Stimulated activated CD4-positive, alpha-beta T cell treated with anti-CD3 and anti-CD28 coated beads, Interleukin-1b, Interleukin-23, amount 100 ng/mL, for 4 hours (primary cell): ENCODE measurements around the gene CAPN15.

Experiments
- DNase-seq, 2 donors: peaks; one replicate each; pipeline ENCODE4 v3.0.0-alpha.2; 2020; ENCODE audit warnings: low read depth in 2 of 2

CAPN15 gene

DNA sequence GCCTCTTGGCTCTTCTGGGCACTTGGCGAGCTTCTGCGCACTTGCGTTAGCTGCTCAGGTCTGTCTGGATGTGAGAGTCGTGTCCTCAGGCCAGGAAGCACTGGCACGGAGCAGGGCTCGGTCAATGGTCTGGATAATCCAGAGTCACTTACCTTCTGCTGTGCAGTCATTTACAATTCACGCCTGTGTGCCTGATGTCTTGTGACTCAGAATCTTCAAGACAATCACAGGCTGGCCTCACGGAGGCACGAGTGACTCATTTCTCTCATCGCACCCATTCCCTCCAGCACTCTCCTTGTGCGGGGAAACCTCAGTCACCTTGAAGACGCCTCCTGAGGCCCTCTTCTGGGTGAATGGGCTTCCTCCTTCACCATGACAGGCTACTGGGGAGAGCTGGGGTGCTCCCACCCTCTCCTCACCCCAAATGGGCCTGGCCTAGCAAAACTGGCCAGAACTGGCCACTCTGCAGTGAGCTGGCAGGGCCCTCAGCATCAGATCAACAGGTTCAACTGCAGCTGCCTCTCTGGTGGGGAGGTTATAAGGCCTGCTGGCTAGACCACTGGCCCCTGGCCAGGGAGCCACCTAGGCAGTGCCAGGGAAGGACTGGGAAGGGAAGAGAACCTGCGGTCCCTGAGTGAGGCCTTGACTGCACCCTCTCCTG, 1.9 kb upstream of the CAPN15 start:
- DNase-seq = peak; percentile 49 to 68

- no peak for DNase-seq
These were observed 1.1 kb upstream of the CAPN15 start for GRCh38 chr16:526181-527014.

DNA sequence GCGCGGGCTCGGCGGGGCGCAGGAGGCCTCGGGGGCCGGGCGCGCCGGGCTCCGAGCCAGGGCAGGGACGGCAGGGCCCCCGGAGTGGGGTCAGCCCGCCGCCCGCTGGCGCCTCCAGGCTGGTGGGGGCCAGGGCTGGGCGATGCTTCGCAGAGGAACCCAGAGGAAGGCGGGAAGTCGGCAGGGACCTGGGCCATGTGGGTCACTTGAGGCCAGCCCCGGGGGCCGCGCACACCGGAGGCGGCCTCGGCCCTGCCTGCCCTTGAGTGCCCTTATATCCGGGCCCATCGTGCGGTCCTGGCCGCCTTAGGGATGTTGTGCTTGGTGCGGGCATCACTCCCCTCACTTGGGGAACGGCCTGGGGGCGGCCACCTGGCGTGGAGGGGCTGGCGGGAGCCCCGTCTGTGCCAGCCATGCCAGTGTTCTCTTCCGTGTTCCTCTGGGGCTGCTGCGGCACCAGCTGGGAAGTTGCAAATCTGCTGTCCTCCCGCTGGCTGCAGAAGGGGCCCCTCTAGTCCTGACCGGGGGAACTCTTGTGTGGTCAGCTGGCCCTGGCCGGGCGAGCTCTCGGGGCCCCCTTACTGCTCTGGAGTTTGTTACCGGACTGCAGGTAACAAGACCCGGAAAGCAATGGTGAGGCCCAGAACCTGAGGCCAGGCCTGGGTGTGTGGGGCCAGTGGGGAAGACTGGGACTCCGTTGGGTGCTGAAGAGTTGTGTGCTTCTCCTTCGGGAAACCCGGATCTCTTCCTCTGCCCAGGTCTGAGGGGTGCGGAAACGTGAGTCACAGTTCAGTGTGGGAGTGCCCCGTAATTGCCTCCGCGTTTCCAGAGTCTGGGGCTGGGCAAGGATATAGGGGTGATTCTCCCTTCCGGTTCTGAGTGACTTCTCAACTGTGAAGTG, 849 bp downstream of the CAPN15 start:
- no peak for DNase-seq

DNA sequence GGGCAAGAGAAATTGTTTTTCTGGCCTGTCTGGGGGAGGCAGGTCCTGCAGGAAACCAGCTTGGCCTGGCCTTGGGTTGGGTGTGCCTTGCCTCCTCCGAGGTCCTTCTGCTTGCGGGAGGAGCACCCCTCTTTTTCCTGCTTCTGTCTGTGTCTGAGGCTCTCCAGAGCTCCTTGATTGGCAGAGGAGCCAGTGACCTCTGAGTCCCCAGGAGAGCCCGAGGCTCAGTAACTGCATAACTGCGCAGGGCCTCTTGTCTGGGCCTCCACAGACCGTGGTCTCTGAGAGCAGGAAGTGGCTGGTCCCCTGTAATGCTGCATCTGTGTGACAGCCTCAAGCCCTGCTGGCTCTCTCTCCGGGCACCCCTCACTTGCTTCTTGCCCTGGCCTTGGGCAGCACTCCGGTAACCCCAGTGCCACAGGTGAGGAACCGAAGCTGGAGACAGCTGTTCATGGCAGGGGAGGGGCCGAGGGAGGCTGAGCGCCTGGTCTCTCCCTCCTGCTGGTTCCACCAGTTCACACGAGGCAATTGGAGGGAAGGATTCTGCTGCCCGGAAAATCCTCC, 1.6 kb downstream of the CAPN15 start:
- no peak for DNase-seq

GRCh38 chr16:530111-530817, 2.8 kb downstream of the CAPN15 start:
- DNase-seq = no peak

- no peak for DNase-seq
These were observed 4.1 kb downstream of the CAPN15 start for GRCh38 chr16:531494-532125.

DNA sequence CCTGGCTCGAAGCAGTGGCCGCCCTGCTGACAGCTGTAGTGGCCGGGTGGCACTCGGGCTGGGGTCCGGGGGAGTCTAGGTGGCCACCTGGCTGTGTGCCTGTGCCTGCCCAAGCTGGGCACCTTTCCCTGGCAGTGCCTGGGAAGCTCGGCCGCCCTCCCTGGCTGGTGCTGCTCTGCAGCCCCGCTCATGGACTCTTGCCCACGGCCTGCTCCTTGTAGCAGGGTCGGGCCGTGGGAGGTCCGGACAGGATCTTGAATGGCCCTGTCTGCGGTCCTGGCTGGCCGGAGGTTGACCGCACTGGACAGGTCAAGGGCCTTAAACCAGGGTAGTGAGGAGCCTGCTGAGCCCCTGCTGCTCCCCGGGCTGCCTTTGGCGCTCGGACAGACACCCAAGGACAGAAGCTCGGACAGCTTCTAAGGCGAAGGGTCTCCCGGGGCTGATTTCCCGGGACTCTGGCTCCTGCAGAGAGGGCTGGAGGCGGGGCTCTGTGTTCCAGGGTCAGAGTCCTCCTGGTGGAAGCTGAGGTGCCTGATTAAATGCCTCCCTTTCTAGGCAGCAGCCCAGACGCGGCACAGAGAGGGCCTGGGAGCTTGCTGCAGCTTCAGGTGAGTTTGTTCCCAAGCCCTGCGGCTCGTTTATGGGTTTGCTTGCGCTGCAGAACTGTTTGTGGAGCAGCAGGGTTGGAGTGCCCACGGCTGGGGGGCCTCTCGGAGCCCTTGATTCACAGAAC, 6.0 kb downstream of the CAPN15 start:
- no peak for DNase-seq

- DNase-seq = no peak
These were observed 6.6 kb downstream of the CAPN15 start for GRCh38 chr16:534135-534534.

DNA sequence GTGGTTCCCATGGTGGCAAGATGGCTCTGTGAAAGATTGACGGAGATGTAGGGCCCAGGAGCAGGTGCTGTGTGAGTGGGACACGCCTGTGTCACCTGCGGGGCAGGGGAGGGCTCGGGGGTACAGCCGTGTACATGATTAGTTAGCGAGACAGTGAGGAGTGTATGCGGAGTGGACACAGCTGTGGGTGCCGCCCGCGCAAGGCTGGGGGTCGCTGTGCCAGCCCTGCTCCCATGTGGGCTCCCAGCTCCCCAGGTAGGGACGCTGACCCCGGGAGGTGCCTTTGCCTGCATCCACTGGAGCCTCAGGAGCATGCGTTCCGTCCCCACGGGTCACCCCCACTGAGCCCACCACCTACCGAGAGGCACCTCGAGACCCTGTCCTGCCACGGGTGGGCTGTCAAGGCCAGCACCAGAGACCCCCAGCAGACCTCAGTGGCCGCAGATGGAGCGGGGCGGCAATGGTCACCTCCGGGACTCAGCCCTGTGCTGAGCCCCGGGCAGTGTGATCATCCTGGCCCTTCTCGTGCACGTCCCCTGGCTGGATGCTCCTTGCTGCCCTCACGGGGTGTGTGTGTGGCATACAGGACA, 7.4 kb downstream of the CAPN15 start:
- no peak for DNase-seq

- DNase-seq = no peak
These were observed 8.2 kb downstream of the CAPN15 start for GRCh38 chr16:535446-536405.

DNA sequence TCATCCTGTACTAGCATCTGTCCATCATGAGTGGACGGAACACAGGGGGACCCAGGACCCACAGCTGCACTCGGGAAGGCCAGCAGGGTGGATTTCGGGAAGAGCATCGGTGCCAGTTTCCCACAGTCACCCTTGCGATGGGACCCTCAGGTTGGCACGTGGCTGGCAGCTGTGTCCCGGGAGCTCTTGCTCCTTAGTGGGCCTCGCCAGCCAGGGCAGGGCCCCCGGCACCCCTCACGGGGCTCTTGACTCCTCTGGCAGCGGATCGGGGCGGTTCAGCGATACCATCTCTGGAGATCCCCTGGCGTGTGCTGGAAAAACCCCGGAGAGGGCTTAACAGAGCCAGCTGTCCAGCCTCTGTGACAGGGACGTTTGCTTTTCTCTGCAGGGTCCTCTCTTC, 9.2 kb downstream of the CAPN15 start:
- no peak for DNase-seq

DNA sequence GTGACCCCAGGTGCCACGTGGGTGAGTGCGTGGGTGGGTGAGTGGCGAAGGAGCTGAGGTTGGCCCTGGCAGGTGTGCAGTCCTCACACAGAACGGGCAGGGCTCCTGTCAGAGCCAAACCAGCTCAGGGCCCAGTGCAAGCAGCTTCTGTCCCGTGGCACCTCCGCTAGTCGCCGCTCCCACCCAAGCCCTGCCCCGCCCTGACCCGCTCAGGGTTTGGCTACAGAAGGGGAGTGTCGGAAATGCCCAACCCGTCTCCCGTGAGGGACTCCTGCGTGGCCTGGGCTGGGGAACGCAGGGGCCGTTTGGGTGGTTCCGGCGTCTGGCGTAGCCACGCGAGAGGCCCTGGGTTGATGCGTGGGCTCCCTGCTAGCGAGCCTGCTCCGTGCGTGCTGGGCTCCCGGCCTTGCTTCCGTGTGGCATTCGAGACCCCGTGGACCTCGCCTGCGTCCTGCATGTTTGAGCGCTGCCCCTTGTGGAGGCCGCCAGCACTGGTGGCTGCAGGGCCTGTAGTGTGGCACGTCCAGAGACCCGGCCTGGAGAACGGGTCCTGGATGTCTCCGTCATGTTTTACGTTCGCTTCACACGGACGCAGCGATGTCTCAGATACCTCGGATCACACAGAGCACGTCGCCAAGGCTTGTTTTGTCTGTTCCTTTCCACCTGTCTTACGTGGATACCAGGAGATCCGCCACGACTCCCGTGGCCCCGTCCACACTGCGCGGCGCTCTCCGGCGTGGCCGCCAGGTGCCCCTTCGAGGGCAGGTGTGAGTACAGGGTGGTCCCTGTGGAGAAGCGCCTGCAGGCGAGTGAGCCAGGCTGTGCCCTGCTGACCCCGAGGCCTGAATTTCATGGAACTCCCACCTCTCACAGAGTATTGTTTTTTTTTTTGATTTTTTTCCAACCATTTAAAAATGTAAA, 10.2 kb downstream of the CAPN15 start:
- DNase-seq = no peak

GRCh38 chr16:539901-540530, 12.5 kb downstream of the CAPN15 start:
- no peak for DNase-seq

GRCh38 chr16:540645-541340, 13.3 kb downstream of the CAPN15 start:
- DNase-seq = no peak

DNA sequence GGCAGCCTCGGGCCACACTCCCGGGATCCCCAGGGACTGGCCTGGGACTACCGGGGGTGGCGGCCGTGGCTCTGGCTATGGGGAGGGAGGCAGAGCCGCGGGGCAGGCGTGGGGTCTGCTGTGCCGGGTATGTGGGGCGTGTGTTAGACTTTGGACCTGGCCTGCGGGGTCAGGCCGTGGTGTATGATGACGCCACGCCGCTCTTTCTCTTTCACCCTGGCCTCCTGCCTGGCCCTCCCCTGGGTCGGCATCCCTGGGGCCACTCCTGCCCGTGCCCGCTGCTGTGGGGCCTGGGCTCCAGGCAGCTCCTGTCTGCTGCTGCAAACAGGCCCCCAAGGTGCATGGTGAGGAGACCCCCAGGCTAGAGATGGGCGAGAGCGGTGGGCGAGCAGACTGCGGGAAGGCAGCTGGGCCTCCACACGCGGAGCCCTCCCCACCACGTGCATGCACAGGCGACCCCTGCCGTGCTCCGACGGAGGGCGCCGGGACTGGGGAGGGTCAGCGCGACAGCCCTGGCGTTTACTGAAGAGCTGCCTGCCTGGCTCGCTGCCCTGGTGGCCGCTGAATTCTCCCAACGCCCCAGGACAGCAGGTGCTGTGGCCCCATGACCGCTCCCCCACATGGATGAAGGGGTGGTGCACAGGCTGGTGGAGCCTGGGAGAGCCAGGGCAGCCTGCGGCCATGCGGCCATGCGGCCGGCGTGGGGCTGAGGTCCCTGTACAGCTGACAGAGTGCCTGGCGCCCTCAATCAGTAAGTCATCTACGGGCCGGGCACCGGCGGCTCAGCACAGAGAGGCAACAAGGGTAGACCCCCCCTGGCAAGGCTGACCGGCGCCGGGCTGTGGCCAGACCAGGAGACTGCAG, 16.0 kb downstream of the CAPN15 start:
- no peak for DNase-seq
